H1 (cell line): ENCODE data around the gene CHD6. TPM values are rescaled to one million over a fixed set of nuclear protein-coding genes. Genes with fewer than 3 reads are reported as not detected.

Experiments used
- CTCF ChIA-PET: fragments of 300-600 bp; sonication (Branson Sonifier 250); formaldehyde crosslinking; loops from one replicate; lab custom pipeline; 2021; ENCODE audit not compliant: partially characterized antibody; lab: Charles Lee
- POLR2A ChIA-PET: fragments of 300-600 bp; sonication (Branson Sonifier 250); formaldehyde crosslinking; loops from one replicate; lab custom pipeline; 2021; ENCODE audit warnings: inconsistent platforms; ENCODE audit not compliant: partially characterized antibody; lab: Charles Lee
- DNase-seq, 2 experiments: peaks; one replicate each; pipeline versions ENCODE4 v3.0.0 to v3.0.0-alpha.2; 2010 to 2022; ENCODE audit warnings: low spot score in 2 of 2, low read depth in 1 of 2, mixed read lengths in 1 of 2
- FAIRE-seq: peaks from 2 replicates; lab custom pipeline; 2011; peaks lifted over from hg19 to GRCh38; lab: Jason Lieb, UNC
- H2AFZ ChIP-seq: 2 replicates; pipeline ENCODE4 v1.8.1; 2012; ENCODE audit warnings: low read length, inconsistent platforms
- H2AK5ac ChIP-seq: 2 replicates; pipeline ENCODE4 v1.6.1; 2013; ENCODE audit warnings: low read depth, low read length
- H2BK120ac ChIP-seq: replicated peaks from 2 replicates; pipeline ENCODE3; 2013; ENCODE audit warnings: low read depth, low read length, inconsistent platforms
- H2BK12ac ChIP-seq: 2 replicates; pipeline ENCODE4 v1.6.1; 2013; ENCODE audit warnings: low read depth, low read length
- H2BK15ac ChIP-seq: 2 replicates; pipeline ENCODE4 v1.6.1; 2013; ENCODE audit warnings: low read length
- H2BK20ac ChIP-seq: 2 replicates; pipeline ENCODE4 v1.6.1; 2013; ENCODE audit warnings: low read length
- H2BK5ac ChIP-seq: 2 replicates; pipeline ENCODE4 v1.6.1; 2013; ENCODE audit warnings: low read depth, low read length
- H3K14ac ChIP-seq: 2 replicates; pipeline ENCODE4 v1.6.1; 2013; ENCODE audit warnings: inconsistent platforms; ENCODE audit not compliant: insufficient read length
- H3K18ac ChIP-seq: 2 replicates; pipeline ENCODE4 v1.6.1; 2013; ENCODE audit warnings: low read length; ENCODE audit errors: extremely low read depth
- H3K23ac ChIP-seq: 2 replicates; pipeline ENCODE4 v1.6.1; 2013; ENCODE audit warnings: inconsistent platforms; ENCODE audit not compliant: insufficient read length
- H3K23me2 ChIP-seq: 2 replicates; pipeline ENCODE4 v1.6.1; 2013; ENCODE audit warnings: low read depth, low read length
- H3K27ac ChIP-seq: 2 replicates; pipeline ENCODE4 v1.6.1; 2011; ENCODE audit warnings: low read depth, low read length, inconsistent platforms
- H3K27me3 ChIP-seq, 4 experiments: replicated peaks in 1 of 4; 1 replicate in 1 of 4; 2 replicates in 3 of 4; pipeline versions ENCODE4 v1.6.1 to v1.8.1; 2011 to 2013; ENCODE audit warnings: low read length in 3 of 4, mild to moderate bottlenecking in 3 of 4, inconsistent platforms in 2 of 4, mixed read lengths in 2 of 4, moderate library complexity in 1 of 4; ENCODE audit not compliant: control insufficient read depth in 3 of 4, insufficient read depth in 3 of 4; ENCODE audit errors: extremely low read depth in 1 of 4
- H3K36me3 ChIP-seq, 4 experiments: 2 replicates each; pipeline versions ENCODE4 v1.6.1 to v1.8.1; 2011 to 2013; ENCODE audit warnings: mild to moderate bottlenecking in 4 of 4, low read length in 3 of 4, moderate library complexity in 2 of 4, control low read depth in 1 of 4, inconsistent platforms in 1 of 4; ENCODE audit not compliant: insufficient read depth in 4 of 4, control insufficient read depth in 2 of 4
- H3K4ac ChIP-seq: replicated peaks from 2 replicates; pipeline ENCODE3; 2013; ENCODE audit warnings: low read length, low read depth, mixed read lengths, inconsistent platforms; ENCODE audit not compliant: insufficient read length
- H3K4me1 ChIP-seq, 4 experiments: replicated peaks in 1 of 4; 1 replicate in 1 of 4; 2 replicates in 3 of 4; pipeline versions ENCODE4 v1.6.1 to v1.8.1; 2011 to 2013; ENCODE audit warnings: low read length in 3 of 4, inconsistent platforms in 2 of 4, mixed read lengths in 1 of 4; ENCODE audit not compliant: insufficient read depth in 4 of 4, control insufficient read depth in 3 of 4
- H3K4me2 ChIP-seq, 2 experiments: 2 replicates each; pipeline versions ENCODE4 v1.6.1 to v1.8.1; 2011 to 2013; ENCODE audit warnings: low read depth in 2 of 2, low read length in 2 of 2, control low read depth in 1 of 2, inconsistent platforms in 1 of 2, mild to moderate bottlenecking in 1 of 2; ENCODE audit not compliant: insufficient read depth in 1 of 2
- H3K4me3 ChIP-seq, 4 experiments: fragments of 200-600, 300-600 bp in 1 of 4; sonication (generic), shearing (Covaris generic), sonication (Bioruptor Twin) in 1 of 4; 2 replicates each; pipeline versions ENCODE4 v1.5.1 to v1.8.1; 2011 to 2016; ENCODE audit warnings: low read length in 4 of 4, low read depth in 3 of 4, control low read depth in 2 of 4, inconsistent platforms in 2 of 4, mild to moderate bottlenecking in 2 of 4, mixed read lengths in 1 of 4, moderate library complexity in 1 of 4; ENCODE audit not compliant: insufficient read depth in 2 of 4; ENCODE audit errors: extremely low read depth in 1 of 4
- H3K56ac ChIP-seq: replicated peaks from 2 replicates; pipeline ENCODE3; 2013; ENCODE audit warnings: low read depth, mild to moderate bottlenecking, mixed read lengths, low read length, inconsistent platforms; ENCODE audit not compliant: insufficient read length
- H3K79me1 ChIP-seq: 2 replicates; pipeline ENCODE4 v1.6.1; 2013; ENCODE audit warnings: low read depth, low read length, control low read depth
- H3K79me2 ChIP-seq, 2 experiments: 2 replicates each; pipeline versions ENCODE4 v1.6.1 to v1.8.1; 2012 to 2013; ENCODE audit warnings: low read length in 2 of 2, mild to moderate bottlenecking in 2 of 2, inconsistent platforms in 1 of 2; ENCODE audit not compliant: insufficient read depth in 2 of 2, control insufficient read depth in 1 of 2
- H3K9ac ChIP-seq, 4 experiments: replicated peaks in 1 of 4; 1 replicate in 1 of 4; 2 replicates in 3 of 4; pipeline versions ENCODE4 v1.6.1 to v1.8.1; 2011 to 2013; ENCODE audit warnings: low read depth in 3 of 4, low read length in 3 of 4, control low read depth in 2 of 4, mild to moderate bottlenecking in 2 of 4, moderate library complexity in 2 of 4, inconsistent platforms in 1 of 4; ENCODE audit errors: extremely low read depth in 1 of 4
- H3K9me3 ChIP-seq, 2 experiments: 2 replicates each; pipeline versions ENCODE4 v1.6.1 to v1.8.1; 2012 to 2013; ENCODE audit warnings: mild to moderate bottlenecking in 2 of 2, moderate library complexity in 2 of 2, control low read depth in 1 of 2, inconsistent platforms in 1 of 2, low read depth in 1 of 2, low read length in 1 of 2, mixed read lengths in 1 of 2; ENCODE audit not compliant: insufficient read depth in 2 of 2
- H4K20me1 ChIP-seq, 2 experiments: replicated peaks in 1 of 2; 2 replicates each; pipeline versions ENCODE3 to v1.8.1; 2011 to 2013; ENCODE audit warnings: inconsistent platforms in 2 of 2, low read length in 2 of 2, mild to moderate bottlenecking in 1 of 2; ENCODE audit not compliant: insufficient read depth in 2 of 2, control insufficient read depth in 1 of 2
- H4K5ac ChIP-seq: 2 replicates; pipeline ENCODE4 v1.6.1; 2013; ENCODE audit warnings: low read length, low read depth, mixed read lengths, inconsistent platforms; ENCODE audit not compliant: insufficient read length
- H4K8ac ChIP-seq: 2 replicates; pipeline ENCODE4 v1.8.0; 2013; ENCODE audit warnings: mild to moderate bottlenecking, moderate library complexity, low read length, inconsistent platforms; ENCODE audit not compliant: insufficient read depth; ENCODE audit errors: extremely low read depth
- H4K91ac ChIP-seq: replicated peaks from 2 replicates; pipeline ENCODE3; 2013; ENCODE audit warnings: low read length, mixed read lengths, inconsistent platforms; ENCODE audit not compliant: insufficient read length
- EP300 ChIP-seq, 2 experiments: IDR thresholded peaks; 1 replicate in 1 of 2; 2 replicates in 1 of 2; pipeline ENCODE4 v1.6.1; 2011 to 2012; ENCODE audit warnings: low read depth in 2 of 2, low read length in 2 of 2, mild to moderate bottlenecking in 2 of 2, borderline replicate concordance in 1 of 2, inconsistent platforms in 1 of 2, moderate library complexity in 1 of 2
- GABPA ChIP-seq: IDR thresholded peaks from 2 replicates; pipeline ENCODE4 v1.6.1; 2011; ENCODE audit warnings: mild to moderate bottlenecking, low read length, moderate library complexity, borderline replicate concordance; ENCODE audit not compliant: insufficient read depth
- NANOG ChIP-seq: IDR thresholded peaks from 2 replicates; pipeline ENCODE4 v1.6.1; 2011; ENCODE audit warnings: low read length, low read depth, mild to moderate bottlenecking, inconsistent platforms; ENCODE audit not compliant: insufficient read depth, poor library complexity, severe bottlenecking
- RBBP5 ChIP-seq: IDR thresholded peaks from 2 replicates; pipeline ENCODE4 v1.7.1; 2012; ENCODE audit warnings: low read depth, mild to moderate bottlenecking, inconsistent platforms, low read length, moderate library complexity, borderline replicate concordance
- RXRA ChIP-seq: IDR thresholded peaks from 2 replicates; pipeline ENCODE4 v1.6.1; 2011; ENCODE audit warnings: low read depth, mild to moderate bottlenecking, low read length, moderate library complexity; ENCODE audit not compliant: insufficient read depth
- SIRT6 ChIP-seq: IDR thresholded peaks from one replicate; pipeline ENCODE4 v1.7.1; 2012; ENCODE audit warnings: low read length, inconsistent platforms
- TAF1 ChIP-seq: IDR thresholded peaks from 2 replicates; pipeline ENCODE4 v1.6.1; 2011; ENCODE audit warnings: mild to moderate bottlenecking, low read depth, low read length
- TCF12 ChIP-seq: IDR thresholded peaks from 2 replicates; pipeline ENCODE4 v1.6.1; 2011; ENCODE audit warnings: low read depth, mild to moderate bottlenecking, low read length
- YY1 ChIP-seq: IDR thresholded peaks from 2 replicates; pipeline ENCODE4 v1.6.1; 2011; ENCODE audit warnings: low read depth, mild to moderate bottlenecking, low read length
- WGBS, 2 experiments: shearing (Covaris generic) in 1 of 2; methylation state at CpG; one replicate each; pipeline versions ENCODE4 v1.1.6 to v1.1.7; 2013 to 2015; ENCODE audit warnings: low lambda C conversion rate in 2 of 2, mixed read lengths in 2 of 2, inconsistent platforms in 1 of 2, low coverage in 1 of 2, missing lambda C conversion rate in 1 of 2; ENCODE audit not compliant: insufficient replicate concordance in 2 of 2, insufficient coverage in 1 of 2, insufficient read length in 1 of 2; ENCODE audit errors: extremely low coverage in 1 of 2, missing lambda C conversion rate in 1 of 2; 5-methylcytosine and 5-hydroxymethylcytosine counted together
- polyA plus RNA-seq, 7 experiments: library from polyadenylated mRNA; depleted of rRNA in 3 of 7; stranded (reverse) in 5 of 7; unstranded in 2 of 7; fragments of >200 nt in 5 of 7; fragments of 200-250 nt in 2 of 7; gene quantifications; 1 replicate in 5 of 7; 2 replicates in 1 of 7; 4 replicates in 1 of 7; pipeline versions ENCODE4 v1.2.1 to v1.2.3, GENCODE V29; 2011 to 2013; ENCODE audit warnings: missing spikeins in 2 of 7, mixed read lengths in 2 of 7
- total RNA-seq: library from RNA; stranded (reverse); fragmentation: NEBNext Ultra II Directional; extraction: Animal tissue kit (Norgen Biotek cat#: 25700); gene quantifications from 2 replicates; pipeline ENCODE4 v1.2.1, GENCODE V29; 2021
- TF ChIP-seq, protein P1 (sequence below): IDR thresholded peaks from 2 replicates; pipeline ENCODE4 v1.6.1; 2011; ENCODE audit warnings: low read length, improper control_type of control experiment
- TF ChIP-seq, protein P2 (sequence below): IDR thresholded peaks from 2 replicates; pipeline ENCODE4 v1.6.1; 2012; ENCODE audit warnings: inconsistent platforms
- TF ChIP-seq, protein P3 (sequence below): IDR thresholded peaks from 2 replicates; pipeline ENCODE4 v1.6.1; 2012; ENCODE audit warnings: inconsistent platforms

Gene CHD6
- total and polyA plus RNA-seq, 2 of the 8 experiments (the other 6 are each of a cell fraction or from before 2014, with no cell fraction given): 11.1 to 62.9 TPM

DNA sequence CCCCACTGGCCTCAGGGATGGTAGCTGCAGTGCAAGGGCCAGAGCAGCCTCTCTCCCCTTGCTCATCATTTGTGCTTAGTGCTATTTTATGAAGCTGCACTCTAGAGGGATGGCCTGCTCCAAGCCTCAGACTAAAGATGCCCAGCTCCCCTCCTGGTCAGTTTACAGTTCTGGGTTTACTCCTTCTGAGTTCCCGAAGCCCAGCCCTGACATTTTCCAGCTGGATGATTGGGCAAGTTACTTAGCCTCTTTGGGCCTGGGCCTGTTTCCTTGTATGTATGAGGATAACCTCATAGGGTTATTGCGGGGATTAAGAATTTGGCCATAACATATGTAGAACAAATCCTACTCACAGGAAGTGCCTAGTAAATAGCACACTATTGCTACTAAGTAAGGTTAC, 219.8 kb downstream of the CHD6 start:
- Histone ChIP-seq H3K79me1 (no peaks in the 10 kb centered on the region; the same call in 1 of the 2 replicates), H4K20me1 (no peaks in the 10 kb centered on the region), H2BK120ac (no peak overlapping the region), H3K4me1 (peaks cover 0 to 9% (median 6%) of the 10 kb centered on the region in 4 experiments; a peak in 5 of 7 replicates), H4K5ac (no peak overlapping the region), H2AFZ (no peak overlapping the region), H2BK12ac (no peak overlapping the region), H3K14ac (no peak overlapping the region), H3K4me2 (no peak overlapping the region), H3K23ac (no peak overlapping the region), H3K4me3 (no peak overlapping the region), H3K18ac (no peak overlapping the region), H3K36me3 (peaks cover 0 to 4% (median 0%) of the 10 kb centered on the region in 4 experiments; a peak in 2 of 8 replicates), H3K27ac (no peak overlapping the region), H4K8ac (no peak overlapping the region), H2BK20ac (no peak overlapping the region), H3K23me2 (no peaks in the 10 kb centered on the region), H3K56ac (no peak overlapping the region), H3K9ac (no peak overlapping the region), H3K4ac (no peak overlapping the region), H3K27me3 (no peaks in the 10 kb centered on the region), H3K79me2 (no peaks in the 10 kb centered on the region), H4K91ac (no peak overlapping the region), H2AK5ac (no peak overlapping the region), H2BK5ac (no peak overlapping the region), H2BK15ac (no peak overlapping the region), H3K9me3 (no peaks in the 10 kb centered on the region)
- DNase-seq (no peak), FAIRE-seq (no peak)
- ChIA-PET CTCF (interaction anchor here (0.8 to 3.3 kb wide), 5 partner anchors 9 to 39 kb away, joined by 3 to 14 read pairs (median 3); no protein-coding TSS in a partner anchor), POLR2A (interaction anchor here (1.6 kb wide), 1 partner anchor 10 kb away, joined by 3 read pairs; no protein-coding TSS in a partner anchor)
- 93% methylated on average over 2 of the region's 2 CpGs; no CpG with 5 or more reads in 1 of the 2 experiments for WGBS, 2 experiments
- TF ChIP-seq RXRA: no peak
- TF ChIP-seq EP300 (IDR thresholded peaks at IDR 0.05; ENCODE audit: borderline replicate concordance in 1 of 2, low read depth in 2 of 2, low read length in 2 of 2): no peak
- TF ChIP-seq RBBP5: no peak
- TF ChIP-seq, protein P1, sequence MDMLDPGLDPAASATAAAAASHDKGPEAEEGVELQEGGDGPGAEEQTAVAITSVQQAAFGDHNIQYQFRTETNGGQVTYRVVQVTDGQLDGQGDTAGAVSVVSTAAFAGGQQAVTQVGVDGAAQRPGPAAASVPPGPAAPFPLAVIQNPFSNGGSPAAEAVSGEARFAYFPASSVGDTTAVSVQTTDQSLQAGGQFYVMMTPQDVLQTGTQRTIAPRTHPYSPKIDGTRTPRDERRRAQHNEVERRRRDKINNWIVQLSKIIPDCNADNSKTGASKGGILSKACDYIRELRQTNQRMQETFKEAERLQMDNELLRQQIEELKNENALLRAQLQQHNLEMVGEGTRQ: no peak
- TF ChIP-seq YY1: no peak
- no peak for TF ChIP-seq NANOG
- TF ChIP-seq, protein P2, sequence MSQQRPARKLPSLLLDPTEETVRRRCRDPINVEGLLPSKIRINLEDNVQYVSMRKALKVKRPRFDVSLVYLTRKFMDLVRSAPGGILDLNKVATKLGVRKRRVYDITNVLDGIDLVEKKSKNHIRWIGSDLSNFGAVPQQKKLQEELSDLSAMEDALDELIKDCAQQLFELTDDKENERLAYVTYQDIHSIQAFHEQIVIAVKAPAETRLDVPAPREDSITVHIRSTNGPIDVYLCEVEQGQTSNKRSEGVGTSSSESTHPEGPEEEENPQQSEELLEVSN: no peak
- no peak for TF ChIP-seq TCF12
- TF ChIP-seq SIRT6: no peak
- TF ChIP-seq TAF1: no peak
- no peak for TF ChIP-seq GABPA
- TF ChIP-seq, protein P3, sequence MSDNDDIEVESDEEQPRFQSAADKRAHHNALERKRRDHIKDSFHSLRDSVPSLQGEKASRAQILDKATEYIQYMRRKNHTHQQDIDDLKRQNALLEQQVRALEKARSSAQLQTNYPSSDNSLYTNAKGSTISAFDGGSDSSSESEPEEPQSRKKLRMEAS: no peak
